Measurements from ENCODE around the gene COL5A2.
A peak's percentile ranks its signal among the peaks of the same experiment; 100 is the strongest.

COL5A2 gene

GRCh38 chr2:188997263-188997662 is 182.3 kb downstream of the COL5A2 start:
- Histone ChIP-seq H3K36me3 (replicated peaks) (peaks cover 86% of the 10 kb centered on the region), H3K27ac (no peak overlapping the region), H3K27me3 (replicated peaks) (no peaks in the 10 kb centered on the region), H3K4me3 (ENCODE audit: low read depth, low read length) (no peak overlapping the region)
- no peak for TF ChIP-seq CTCF (IDR thresholded peaks at IDR 0.05; ENCODE audit: low read depth, low read length, missing control alignments)
- DNase-seq: no peak
- in situ Hi-C loops (cut with HindIII; ENCODE audit: low pct_ligation_motif_present, low sequenced_read_pairs): loop anchor here (25.0 kb wide), 1 partner anchor 460 kb away; no protein-coding TSS in a partner anchor

DNA sequence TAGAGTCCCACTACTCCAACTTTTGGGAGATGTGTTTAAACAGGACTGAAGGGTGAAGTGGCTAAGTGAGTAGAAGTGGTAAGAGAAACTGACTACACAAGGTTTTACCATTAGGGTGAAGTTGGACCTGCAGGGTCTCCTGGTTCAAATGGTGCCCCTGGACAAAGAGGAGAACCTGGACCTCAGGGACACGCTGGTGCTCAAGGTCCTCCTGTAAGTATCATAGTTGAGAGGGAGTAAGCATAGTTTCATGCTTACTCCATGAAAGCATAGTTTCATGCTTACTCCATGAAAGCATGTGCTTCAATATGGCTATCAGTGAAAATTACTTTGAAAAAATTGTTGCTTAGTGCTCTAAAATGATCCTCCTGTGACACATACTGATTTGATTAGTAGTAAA is 186.3 kb downstream of the COL5A2 start:
- no peak overlapping the region for H3K4me3 ChIP-seq (ENCODE audit: low read depth, low read length)
- DNase-seq: no peak
- H3K27ac ChIP-seq: no peak overlapping the region
- peaks cover 84% of the 10 kb centered on the region for H3K36me3 ChIP-seq (replicated peaks)
- H3K27me3 ChIP-seq (replicated peaks): no peaks in the 10 kb centered on the region
- no peak for TF ChIP-seq CTCF (IDR thresholded peaks at IDR 0.05; ENCODE audit: low read depth, low read length, missing control alignments)
- in situ Hi-C loops (cut with HindIII; ENCODE audit: low pct_ligation_motif_present, low sequenced_read_pairs): loop anchor here (25.0 kb wide), 1 partner anchor 456 kb away; no protein-coding TSS in a partner anchor

DNA sequence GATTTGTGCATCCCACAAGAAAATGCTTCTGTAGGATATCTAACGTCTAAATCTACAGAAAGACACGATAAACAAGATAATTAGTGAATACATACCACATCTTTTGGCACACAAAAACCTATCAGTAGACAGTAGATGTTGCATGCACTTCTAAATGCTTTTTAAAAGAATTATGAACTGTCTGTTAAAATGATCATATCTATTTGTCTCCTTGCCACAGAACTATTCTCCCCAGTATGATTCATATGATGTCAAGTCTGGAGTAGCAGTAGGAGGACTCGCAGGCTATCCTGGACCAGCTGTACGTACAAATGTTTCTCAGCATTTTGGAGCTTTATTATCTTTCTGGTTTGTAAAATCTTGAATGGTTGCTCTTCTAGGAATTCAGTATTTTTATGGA is 192.7 kb downstream of the COL5A2 start:
- no peak for TF ChIP-seq CTCF (IDR thresholded peaks at IDR 0.05; ENCODE audit: low read depth, low read length, missing control alignments)
- peak; percentile 47 for DNase-seq
- peak overlapping the region; percentile 4 for H3K27ac ChIP-seq
- in situ Hi-C loops (cut with HindIII; ENCODE audit: low pct_ligation_motif_present, low sequenced_read_pairs): loop anchor here (25.0 kb wide), 1 partner anchor 450 kb away; no protein-coding TSS in a partner anchor
- peaks cover 41% of the 10 kb centered on the region for H3K36me3 ChIP-seq (replicated peaks)
- H3K27me3 ChIP-seq (replicated peaks): no peaks in the 10 kb centered on the region
- H3K4me3 ChIP-seq (ENCODE audit: low read depth, low read length): no peak overlapping the region

DNA sequence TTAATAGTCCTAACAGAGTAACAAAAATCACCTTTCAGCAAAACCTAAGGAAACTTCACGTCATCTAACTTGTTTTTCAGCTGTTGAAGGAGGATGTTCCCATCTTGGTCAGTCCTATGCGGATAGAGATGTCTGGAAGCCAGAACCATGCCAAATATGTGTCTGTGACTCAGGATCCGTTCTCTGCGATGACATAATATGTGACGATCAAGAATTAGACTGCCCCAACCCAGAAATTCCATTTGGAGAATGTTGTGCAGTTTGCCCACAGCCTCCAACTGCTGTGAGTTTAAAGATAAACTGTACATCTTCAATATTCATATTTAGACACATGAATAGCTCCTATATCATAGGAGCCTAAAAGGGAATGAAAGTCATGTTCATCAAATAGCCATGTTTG is 194.9 kb downstream of the COL5A2 start:
- Histone ChIP-seq H3K27ac (peak overlapping the region; percentile 88), H3K27me3 (replicated peaks) (no peaks in the 10 kb centered on the region), H3K36me3 (replicated peaks) (peaks cover 28% of the 10 kb centered on the region), H3K4me3 (ENCODE audit: low read depth, low read length) (no peak overlapping the region)
- in situ Hi-C loops (cut with HindIII; ENCODE audit: low pct_ligation_motif_present, low sequenced_read_pairs): loop anchor here (25.0 kb wide), 1 partner anchor 447 kb away; no protein-coding TSS in a partner anchor
- TF ChIP-seq CTCF (IDR thresholded peaks at IDR 0.05; ENCODE audit: low read depth, low read length, missing control alignments): no peak
- DNase-seq: peak; percentile 96

DNA sequence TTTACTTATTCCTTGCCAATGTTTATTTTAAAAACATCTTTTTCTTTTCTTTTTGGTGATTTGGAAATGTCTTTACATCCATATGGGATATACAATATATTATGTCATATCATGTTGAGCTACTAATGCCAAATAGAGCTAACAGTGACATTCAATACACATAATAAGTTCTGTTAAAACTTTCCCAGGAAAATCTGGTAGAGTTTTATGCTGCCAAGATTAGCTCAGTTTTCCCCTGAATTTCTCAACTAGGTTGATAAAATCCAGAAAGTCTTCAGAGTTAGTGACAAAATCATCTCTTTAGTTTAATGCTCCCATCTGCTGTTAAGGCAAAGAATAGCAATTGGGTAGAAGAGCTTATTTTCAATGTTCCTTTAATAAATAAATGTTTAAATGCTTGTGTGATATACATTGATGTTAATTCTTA is 195.5 kb downstream of the COL5A2 start:
- Histone ChIP-seq H3K27ac (peak overlapping the region; percentile 88), H3K36me3 (replicated peaks) (peaks cover 22% of the 10 kb centered on the region), H3K4me3 (ENCODE audit: low read depth, low read length) (no peak overlapping the region), H3K27me3 (replicated peaks) (no peaks in the 10 kb centered on the region)
- in situ Hi-C loops (cut with HindIII; ENCODE audit: low pct_ligation_motif_present, low sequenced_read_pairs): loop anchor here (25.0 kb wide), 1 partner anchor 447 kb away; no protein-coding TSS in a partner anchor
- peak; percentile 37 for TF ChIP-seq CTCF (IDR thresholded peaks at IDR 0.05; ENCODE audit: low read depth, low read length, missing control alignments)
- no peak for DNase-seq

All from brain microvascular endothelial cell (primary cell).